GM13976 (cell line): Measurements from ENCODE around the gene TSPAN33.

Experiments
- DNase-seq: peaks from one replicate; pipeline ENCODE4 v3.0.0; 2012; ENCODE audit warnings: low spot score
- in situ Hi-C: fragments of 300-500 bp; cut with MboI; formaldehyde crosslinking; loops from one replicate; pipeline ENCODE4 v1.12.0; 2022; ENCODE audit warnings: low sequenced_read_pairs, mixed read lengths, inconsistent platforms; ENCODE audit not compliant: unreplicated experiment
- TF ChIP-seq, protein P1 (sequence below): IDR thresholded peaks from 2 replicates; pipeline ENCODE4 v1.5.1; 2012; ENCODE audit warnings: borderline replicate concordance, mild to moderate bottlenecking; ENCODE audit not compliant: insufficient read depth; ENCODE audit errors: extremely low read depth, missing control alignments, control extremely low read depth

Gene TSPAN33

DNA sequence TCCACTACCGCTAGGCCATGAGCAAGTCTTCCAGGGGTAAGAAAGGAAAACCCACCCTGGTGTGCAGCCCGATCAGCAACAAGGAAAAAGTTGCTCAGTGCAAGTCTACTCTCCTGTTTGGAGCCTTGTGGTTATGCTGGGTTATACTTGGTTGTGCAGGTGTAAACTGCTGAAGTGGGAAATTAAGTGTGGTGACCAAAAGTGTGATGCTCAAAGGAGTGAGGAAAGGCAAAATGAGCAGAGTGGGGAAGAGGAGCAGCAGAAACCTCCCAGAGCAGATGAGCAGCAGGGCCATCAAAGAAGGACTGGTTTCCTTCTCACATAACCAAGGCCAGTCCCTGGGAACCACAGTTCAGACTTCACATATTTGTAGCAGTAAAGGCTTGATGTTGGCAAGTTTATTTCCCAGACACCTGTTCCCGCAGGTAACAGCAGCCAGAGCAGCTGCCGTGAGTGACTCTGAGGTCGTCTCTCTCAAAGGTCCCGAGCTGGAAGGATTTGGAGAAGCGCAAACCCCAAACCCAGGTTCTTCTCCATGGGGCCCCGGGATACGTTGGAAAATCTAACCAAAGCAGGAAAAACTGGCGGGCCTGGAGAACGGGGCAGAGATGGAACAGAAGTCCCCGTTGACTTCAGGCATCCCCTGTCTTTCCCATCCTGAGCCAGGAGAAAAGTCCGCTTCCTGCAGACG is 43.3 kb downstream of the TSPAN33 start:
- DNase-seq, result peak; percentile 44
- TF ChIP-seq, protein P1, sequence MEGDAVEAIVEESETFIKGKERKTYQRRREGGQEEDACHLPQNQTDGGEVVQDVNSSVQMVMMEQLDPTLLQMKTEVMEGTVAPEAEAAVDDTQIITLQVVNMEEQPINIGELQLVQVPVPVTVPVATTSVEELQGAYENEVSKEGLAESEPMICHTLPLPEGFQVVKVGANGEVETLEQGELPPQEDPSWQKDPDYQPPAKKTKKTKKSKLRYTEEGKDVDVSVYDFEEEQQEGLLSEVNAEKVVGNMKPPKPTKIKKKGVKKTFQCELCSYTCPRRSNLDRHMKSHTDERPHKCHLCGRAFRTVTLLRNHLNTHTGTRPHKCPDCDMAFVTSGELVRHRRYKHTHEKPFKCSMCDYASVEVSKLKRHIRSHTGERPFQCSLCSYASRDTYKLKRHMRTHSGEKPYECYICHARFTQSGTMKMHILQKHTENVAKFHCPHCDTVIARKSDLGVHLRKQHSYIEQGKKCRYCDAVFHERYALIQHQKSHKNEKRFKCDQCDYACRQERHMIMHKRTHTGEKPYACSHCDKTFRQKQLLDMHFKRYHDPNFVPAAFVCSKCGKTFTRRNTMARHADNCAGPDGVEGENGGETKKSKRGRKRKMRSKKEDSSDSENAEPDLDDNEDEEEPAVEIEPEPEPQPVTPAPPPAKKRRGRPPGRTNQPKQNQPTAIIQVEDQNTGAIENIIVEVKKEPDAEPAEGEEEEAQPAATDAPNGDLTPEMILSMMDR, result no peak
- in situ Hi-C loops, result no loop called here

DNA sequence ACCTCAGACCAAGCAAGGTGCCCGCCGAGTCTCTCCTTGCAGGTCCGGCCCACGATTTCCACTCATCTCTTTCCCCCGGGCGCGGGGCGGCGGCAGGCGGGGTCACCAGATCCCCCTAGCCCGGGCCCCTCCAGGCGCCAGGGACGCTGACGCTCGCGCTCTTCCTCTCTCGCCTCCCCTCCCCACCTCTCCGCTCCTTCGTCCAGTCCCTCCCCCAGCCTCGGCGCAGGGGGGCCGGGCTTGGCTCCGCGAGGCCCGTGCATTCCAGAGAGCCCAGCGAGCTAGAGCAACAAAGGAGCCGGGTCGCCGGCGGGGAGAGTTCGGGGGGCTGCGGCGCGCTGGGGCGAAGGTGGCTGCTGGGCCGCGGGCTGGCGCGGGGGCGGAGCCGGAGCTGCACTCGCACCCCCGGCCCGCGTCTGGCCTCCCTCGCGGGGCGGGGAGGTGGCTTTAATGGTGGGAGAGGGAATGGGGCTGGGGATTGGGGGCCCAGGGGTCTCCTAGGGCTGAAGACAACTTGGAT is 43.9 kb downstream of the TSPAN33 start, which contains the start of gene SMO:
TSS of gene SMO (plus strand) at position 262 of the 520 bp plus-strand sequence. CDS start 519 bp downstream, outside the sequence.
- DNase-seq, result peak; percentile 79
- TF ChIP-seq, protein P1, result no peak
- in situ Hi-C loops, result no loop called here

DNA sequence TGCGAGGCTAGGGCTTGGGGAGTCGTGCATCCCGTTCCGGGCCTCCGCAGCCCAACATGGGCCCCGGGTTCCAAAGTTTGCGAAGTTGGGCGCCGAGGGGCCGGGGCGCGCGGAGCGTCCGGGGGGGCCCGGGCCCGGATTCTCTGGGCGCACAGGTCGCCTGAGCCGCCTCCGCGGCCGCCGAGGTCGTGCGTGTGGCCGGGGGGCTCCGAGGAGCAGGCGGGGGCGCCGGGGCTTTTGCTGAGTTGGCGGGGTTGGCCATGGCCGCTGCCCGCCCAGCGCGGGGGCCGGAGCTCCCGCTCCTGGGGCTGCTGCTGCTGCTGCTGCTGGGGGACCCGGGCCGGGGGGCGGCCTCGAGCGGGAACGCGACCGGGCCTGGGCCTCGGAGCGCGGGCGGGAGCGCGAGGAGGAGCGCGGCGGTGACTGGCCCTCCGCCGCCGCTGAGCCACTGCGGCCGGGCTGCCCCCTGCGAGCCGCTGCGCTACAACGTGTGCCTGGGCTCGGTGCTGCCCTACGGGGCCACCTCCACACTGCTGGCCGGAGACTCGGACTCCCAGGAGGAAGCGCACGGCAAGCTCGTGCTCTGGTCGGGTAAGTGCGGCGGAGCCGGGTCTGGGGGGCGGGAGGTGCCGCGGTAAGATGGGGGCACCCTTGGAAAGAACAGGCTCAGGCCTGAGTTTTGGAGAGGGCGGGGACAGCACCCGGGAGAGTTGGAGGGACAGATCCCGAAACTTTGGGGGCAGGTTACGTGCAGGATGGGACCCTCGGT is 44.6 kb downstream of the TSPAN33 start:
- TF ChIP-seq, protein P1, result no peak
- peak; percentile 72 for DNase-seq
- in situ Hi-C loops, result no loop called here

DNA sequence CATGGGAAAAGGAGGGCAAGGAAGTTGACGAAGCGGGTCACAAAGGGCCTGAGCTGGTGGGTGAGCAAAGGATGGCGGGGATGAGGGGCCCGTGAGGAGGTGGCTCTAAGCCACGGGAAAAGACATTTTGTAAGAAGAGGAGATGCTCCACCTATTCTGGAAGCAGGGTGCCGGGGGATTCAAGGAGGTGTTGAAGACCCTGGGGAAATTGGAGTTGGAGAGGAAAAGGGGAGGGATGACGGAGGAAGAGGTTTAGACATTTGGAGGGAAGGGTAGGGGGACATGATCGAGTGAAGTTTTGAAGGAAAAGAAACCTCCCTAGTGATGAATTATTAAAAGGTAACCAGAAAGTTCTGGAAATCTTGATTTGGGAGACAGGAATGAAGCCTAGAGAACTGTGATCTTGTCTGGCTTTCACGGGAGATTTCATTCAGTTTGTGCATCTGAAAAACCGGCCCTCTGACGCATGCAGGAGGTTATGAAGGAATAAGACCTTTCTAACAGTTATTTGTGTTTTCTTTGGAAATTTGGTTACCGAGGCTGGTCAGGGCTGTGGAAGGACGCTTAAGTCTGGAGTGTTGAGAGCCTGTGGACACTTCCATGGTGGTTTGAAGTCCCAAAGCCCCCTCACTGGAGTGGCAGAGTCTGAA is 45.3 kb downstream of the TSPAN33 start:
- DNase-seq, result no peak
- TF ChIP-seq, protein P1, result no peak
- in situ Hi-C loops, result no loop called here

DNA sequence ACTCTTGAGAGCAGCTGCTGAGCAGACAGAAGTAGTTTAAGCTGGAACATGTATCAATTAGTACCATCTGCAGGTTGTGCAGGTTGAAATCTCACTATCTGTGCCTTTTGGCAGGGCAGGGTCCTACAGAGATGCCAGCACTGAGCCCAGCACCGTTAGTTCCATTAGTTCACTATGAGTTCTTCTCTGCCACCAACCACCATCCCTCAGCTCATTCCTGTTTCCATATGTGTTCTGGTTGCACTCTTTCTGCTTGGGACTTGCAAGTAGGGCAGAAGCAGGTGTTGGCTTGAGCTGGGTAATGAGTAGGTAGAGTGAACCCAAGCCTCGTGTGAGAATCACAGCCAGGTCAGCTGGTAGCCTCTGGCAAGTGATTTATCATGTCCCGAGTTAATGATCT is 46.8 kb downstream of the TSPAN33 start:
- TF ChIP-seq, protein P1, result no peak
- no peak for DNase-seq
- in situ Hi-C loops, result no loop called here

DNA sequence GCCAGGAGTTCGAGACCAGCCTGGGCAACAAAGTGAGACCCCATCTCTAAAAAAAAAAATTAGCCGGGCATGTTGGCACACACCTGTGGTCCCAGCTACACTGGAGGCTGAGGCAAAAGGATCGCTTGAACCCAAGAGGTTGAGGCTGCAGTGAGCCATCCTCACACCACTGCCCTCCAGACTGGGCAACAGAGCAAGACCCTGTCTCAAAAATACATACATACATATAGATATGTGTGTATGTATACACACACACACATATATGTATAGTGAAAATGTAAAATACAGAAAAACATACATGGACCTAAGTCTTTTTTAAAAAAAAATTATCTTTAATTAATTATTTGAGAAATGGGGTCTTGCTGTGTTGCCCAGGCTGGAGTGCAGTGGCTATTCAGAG is 49.4 kb downstream of the TSPAN33 start:
- DNase-seq, result no peak
- TF ChIP-seq, protein P1, result no peak
- in situ Hi-C loops, result no loop called here
